ENCODE data around the gene PPARG.

The PPARG gene

GRCh38 chr3:12394569-12395271 lies 105.8 kb downstream of the PPARG start:
- DNase-seq (ENCODE audit: low spot score): no peak
- TF ChIP-seq, protein P1, sequence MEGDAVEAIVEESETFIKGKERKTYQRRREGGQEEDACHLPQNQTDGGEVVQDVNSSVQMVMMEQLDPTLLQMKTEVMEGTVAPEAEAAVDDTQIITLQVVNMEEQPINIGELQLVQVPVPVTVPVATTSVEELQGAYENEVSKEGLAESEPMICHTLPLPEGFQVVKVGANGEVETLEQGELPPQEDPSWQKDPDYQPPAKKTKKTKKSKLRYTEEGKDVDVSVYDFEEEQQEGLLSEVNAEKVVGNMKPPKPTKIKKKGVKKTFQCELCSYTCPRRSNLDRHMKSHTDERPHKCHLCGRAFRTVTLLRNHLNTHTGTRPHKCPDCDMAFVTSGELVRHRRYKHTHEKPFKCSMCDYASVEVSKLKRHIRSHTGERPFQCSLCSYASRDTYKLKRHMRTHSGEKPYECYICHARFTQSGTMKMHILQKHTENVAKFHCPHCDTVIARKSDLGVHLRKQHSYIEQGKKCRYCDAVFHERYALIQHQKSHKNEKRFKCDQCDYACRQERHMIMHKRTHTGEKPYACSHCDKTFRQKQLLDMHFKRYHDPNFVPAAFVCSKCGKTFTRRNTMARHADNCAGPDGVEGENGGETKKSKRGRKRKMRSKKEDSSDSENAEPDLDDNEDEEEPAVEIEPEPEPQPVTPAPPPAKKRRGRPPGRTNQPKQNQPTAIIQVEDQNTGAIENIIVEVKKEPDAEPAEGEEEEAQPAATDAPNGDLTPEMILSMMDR (IDR thresholded peaks at IDR 0.05; ENCODE audit: poor library complexity, severe bottlenecking): no peak
- no peaks in the 10 kb centered on the region for H3K27me3 ChIP-seq (ENCODE audit: insufficient read depth, poor library complexity, severe bottlenecking)
- no peak overlapping the region for H3K4me3 ChIP-seq (ENCODE audit: severe bottlenecking)
- H3K9me3 ChIP-seq (ENCODE audit: severe bottlenecking): no peaks in the 10 kb centered on the region
- peaks cover 16% of the 10 kb centered on the region for H3K4me1 ChIP-seq (ENCODE audit: insufficient read depth, poor library complexity, severe bottlenecking)
- ATAC-seq (ENCODE audit: low read depth): no peak
- H3K27ac ChIP-seq (ENCODE audit: poor library complexity, severe bottlenecking): no peak overlapping the region
- H3K36me3 ChIP-seq (ENCODE audit: low read depth): no peaks in the 10 kb centered on the region

DNA sequence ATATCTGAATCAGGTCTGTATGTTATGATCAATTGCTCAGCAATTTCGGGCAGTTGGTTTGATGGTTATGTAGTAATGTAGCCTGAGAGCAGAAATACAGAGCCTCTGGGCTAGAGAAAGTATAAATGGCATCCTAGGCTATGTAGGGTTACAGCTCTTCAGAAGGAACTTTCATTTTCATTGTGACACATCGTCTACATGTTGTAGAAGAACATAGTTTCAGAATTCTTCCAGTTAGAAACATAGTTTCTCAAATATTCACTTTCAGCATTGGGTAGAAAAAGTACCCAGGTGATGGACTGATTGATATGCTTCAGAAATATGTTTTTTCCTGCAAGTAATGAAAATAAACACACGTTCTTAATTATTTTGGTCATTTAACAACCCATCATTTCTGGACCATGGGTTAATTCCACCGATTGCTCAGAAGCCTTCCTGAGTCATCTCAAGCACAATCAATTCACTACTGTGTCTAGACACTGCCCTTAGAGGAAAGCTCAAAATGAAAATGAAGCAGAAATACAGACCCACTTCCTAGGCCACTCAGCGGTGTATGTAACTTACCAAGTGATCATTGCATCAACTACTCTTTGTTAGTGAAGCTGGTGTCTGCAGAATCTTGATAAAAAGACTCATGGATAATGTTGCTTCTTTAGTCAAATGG lies 106.6 kb downstream of the PPARG start:
- no peak for ATAC-seq (ENCODE audit: low read depth)
- no peaks in the 10 kb centered on the region for H3K9me3 ChIP-seq (ENCODE audit: severe bottlenecking)
- no peak overlapping the region for H3K4me3 ChIP-seq (ENCODE audit: severe bottlenecking)
- no peak overlapping the region for H3K27ac ChIP-seq (ENCODE audit: poor library complexity, severe bottlenecking)
- H3K36me3 ChIP-seq (ENCODE audit: low read depth): no peaks in the 10 kb centered on the region
- H3K4me1 ChIP-seq (ENCODE audit: insufficient read depth, poor library complexity, severe bottlenecking): peaks cover 16% of the 10 kb centered on the region
- no peaks in the 10 kb centered on the region for H3K27me3 ChIP-seq (ENCODE audit: insufficient read depth, poor library complexity, severe bottlenecking)
- TF ChIP-seq, protein P1 (IDR thresholded peaks at IDR 0.05; ENCODE audit: poor library complexity, severe bottlenecking): no peak
- no peak for DNase-seq (ENCODE audit: low spot score)

GRCh38 chr3:12396471-12396870 lies 107.6 kb downstream of the PPARG start:
- no peaks in the 10 kb centered on the region for H3K36me3 ChIP-seq (ENCODE audit: low read depth)
- no peak overlapping the region for H3K4me3 ChIP-seq (ENCODE audit: severe bottlenecking)
- peaks cover 16% of the 10 kb centered on the region for H3K4me1 ChIP-seq (ENCODE audit: insufficient read depth, poor library complexity, severe bottlenecking)
- H3K27ac ChIP-seq (ENCODE audit: poor library complexity, severe bottlenecking): no peak overlapping the region
- ATAC-seq (ENCODE audit: low read depth) (no peak), DNase-seq (ENCODE audit: low spot score) (no peak)
- TF ChIP-seq, protein P1 (IDR thresholded peaks at IDR 0.05; ENCODE audit: poor library complexity, severe bottlenecking): no peak
- H3K27me3 ChIP-seq (ENCODE audit: insufficient read depth, poor library complexity, severe bottlenecking): no peaks in the 10 kb centered on the region
- H3K9me3 ChIP-seq (ENCODE audit: severe bottlenecking): no peaks in the 10 kb centered on the region

GRCh38 chr3:12399226-12399625 lies 110.4 kb downstream of the PPARG start:
- TF ChIP-seq, protein P1 (IDR thresholded peaks at IDR 0.05; ENCODE audit: poor library complexity, severe bottlenecking): no peak
- Histone ChIP-seq H3K27ac (ENCODE audit: poor library complexity, severe bottlenecking) (no peak overlapping the region), H3K9me3 (ENCODE audit: severe bottlenecking) (no peaks in the 10 kb centered on the region), H3K4me3 (ENCODE audit: severe bottlenecking) (no peak overlapping the region), H3K36me3 (ENCODE audit: low read depth) (no peaks in the 10 kb centered on the region), H3K27me3 (ENCODE audit: insufficient read depth, poor library complexity, severe bottlenecking) (no peaks in the 10 kb centered on the region), H3K4me1 (ENCODE audit: insufficient read depth, poor library complexity, severe bottlenecking) (peaks cover 6% of the 10 kb centered on the region)
- DNase-seq (ENCODE audit: low spot score) (no peak), ATAC-seq (ENCODE audit: low read depth) (no peak)

All from RWPE2 (cell line).